ENCODE data around the gene ZNF407. TPM values are rescaled to one million over a fixed set of nuclear protein-coding genes. Genes with fewer than 3 reads are reported as not detected.

The ZNF407 gene, protein sequence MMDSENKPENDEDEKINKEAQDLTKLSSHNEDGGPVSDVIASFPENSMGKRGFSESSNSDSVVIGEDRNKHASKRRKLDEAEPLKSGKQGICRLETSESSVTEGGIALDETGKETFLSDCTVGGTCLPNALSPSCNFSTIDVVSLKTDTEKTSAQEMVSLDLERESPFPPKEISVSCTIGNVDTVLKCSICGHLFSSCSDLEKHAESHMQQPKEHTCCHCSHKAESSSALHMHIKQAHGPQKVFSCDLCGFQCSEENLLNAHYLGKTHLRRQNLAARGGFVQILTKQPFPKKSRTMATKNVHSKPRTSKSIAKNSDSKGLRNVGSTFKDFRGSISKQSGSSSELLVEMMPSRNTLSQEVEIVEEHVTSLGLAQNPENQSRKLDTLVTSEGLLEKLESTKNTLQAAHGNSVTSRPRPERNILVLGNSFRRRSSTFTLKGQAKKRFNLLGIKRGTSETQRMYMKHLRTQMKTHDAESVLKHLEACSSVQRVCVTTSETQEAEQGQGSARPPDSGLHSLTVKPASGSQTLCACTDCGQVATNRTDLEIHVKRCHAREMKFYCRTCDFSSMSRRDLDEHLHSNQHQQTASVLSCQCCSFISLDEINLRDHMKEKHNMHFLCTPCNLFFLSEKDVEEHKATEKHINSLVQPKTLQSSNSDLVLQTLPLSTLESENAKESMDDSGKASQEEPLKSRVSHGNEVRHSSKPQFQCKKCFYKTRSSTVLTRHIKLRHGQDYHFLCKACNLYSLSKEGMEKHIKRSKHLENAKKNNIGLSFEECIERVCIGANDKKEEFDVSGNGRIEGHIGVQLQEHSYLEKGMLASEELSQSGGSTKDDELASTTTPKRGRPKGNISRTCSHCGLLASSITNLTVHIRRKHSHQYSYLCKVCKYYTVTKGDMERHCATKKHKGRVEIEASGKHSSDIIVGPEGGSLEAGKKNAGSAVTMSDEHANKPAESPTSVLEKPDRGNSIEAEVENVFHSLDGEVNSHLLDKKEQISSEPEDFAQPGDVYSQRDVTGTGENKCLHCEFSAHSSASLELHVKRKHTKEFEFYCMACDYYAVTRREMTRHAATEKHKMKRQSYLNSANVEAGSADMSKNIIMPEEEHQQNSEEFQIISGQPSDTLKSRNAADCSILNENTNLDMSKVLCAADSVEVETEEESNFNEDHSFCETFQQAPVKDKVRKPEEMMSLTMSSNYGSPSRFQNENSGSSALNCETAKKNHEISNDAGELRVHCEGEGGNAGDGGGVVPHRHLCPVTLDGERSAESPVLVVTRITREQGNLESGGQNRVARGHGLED (N-terminal part only)
- total RNA-seq = 10 to 100 TPM; 16.6 to 17.0 TPM

DNA sequence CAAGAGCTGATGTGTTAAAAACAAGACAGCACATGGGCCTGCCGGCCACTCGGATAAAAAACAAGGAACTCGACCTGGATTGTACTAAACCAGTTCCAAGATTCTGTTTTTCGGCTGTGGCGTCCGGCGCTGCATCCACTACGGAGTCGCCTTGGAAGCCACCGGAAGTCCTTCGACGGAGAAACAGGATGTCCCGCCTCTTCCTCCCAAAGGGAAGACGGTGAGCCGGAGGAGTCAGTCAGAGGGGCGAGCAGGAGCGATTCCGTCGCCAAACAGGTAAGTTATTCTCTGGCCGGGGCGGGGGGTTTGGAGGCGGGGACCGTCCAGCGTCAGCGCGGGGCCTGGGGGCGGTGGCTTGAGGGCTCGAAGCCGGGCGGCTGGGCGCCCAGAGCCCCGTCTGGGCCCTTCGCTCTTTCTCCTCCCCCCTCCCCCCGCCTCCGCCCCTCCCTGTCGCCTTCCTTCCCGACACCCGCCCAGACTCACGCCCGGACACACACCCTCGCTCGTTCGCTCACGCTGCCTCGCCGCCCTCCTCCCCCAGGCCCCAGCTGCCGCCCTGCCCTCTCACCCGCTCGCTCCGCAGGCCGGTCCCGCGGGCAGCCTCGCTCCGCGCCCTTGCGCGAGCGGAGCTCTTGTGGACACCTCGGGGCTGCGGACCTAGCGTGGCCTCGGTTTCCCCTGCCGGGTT lies at the start of gene ZNF407:
Gene ZNF407 (plus strand): TSS at position 209 of the 688 bp plus-strand sequence. CDS start 33,150 bp downstream, outside the sequence.
- peaks cover 41% of the 10 kb centered on the region for H3K36me3 Mint-ChIP-seq (ENCODE audit: low read depth)
- POLR2A ChIA-PET = interaction anchor here (0.6 to 3.4 kb wide), 10 partner anchors 8 to 613 kb away, joined by 3 to 23 read pairs (median 4); partner anchors contain the start of genes CNDP2 and TSHZ1

DNA sequence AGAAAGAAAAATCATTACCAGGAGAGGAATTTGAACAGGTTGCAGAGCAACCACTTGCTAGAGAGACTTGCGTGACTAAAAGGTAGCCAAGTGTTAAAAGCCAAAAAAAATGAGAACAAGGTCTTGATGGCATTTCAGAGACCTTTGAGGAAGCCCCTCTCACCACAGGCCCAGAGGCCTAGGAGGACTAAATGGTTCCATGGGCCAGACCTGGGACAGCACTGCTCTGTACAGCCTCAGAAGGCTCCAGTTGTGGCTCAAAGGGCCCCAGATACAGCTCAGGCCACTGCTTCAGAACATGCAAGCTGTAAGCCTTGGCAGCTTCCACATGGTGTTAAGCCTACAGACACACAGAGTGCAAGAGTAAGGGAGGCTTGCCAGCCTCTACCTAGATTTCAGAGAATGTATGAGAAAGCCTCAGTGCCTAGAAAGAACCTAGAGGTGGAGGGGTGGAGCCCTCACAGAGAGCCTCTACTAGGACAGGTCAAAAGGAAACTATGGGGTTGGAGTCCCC lies 48.0 kb upstream of the ZNF407 start:
- H3K9me3 Mint-ChIP-seq (ENCODE audit: insufficient read depth) = peaks cover 16% of the 10 kb centered on the region
- ChIA-PET CTCF (interaction anchor here (2.8 to 3.4 kb wide), 2 partner anchors 56 to 351 kb away, joined by 10 to 30 read pairs; no protein-coding TSS in a partner anchor), POLR2A (no interaction called here)
- H3K27me3 Mint-ChIP-seq (ENCODE audit: low read depth) = peaks cover 4% of the 10 kb centered on the region
- peaks cover 5% of the 10 kb centered on the region for H3K4me1 Mint-ChIP-seq (ENCODE audit: low read depth)
- H3K36me3 Mint-ChIP-seq (ENCODE audit: low read depth) = no peaks in the 10 kb centered on the region
- DNase-seq (no peak), ATAC-seq (no peak)
- no peak overlapping the region for H3K27ac Mint-ChIP-seq
- H3K4me3 Mint-ChIP-seq = no peak overlapping the region

More for the DNA sequence above, at the start of gene ZNF407:
- Mint-ChIP-seq H3K27me3 (ENCODE audit: low read depth) (no peaks in the 10 kb centered on the region), H3K27ac (peak within 1 kb of the TSS; percentile 99), H3K9me3 (ENCODE audit: insufficient read depth) (no peaks in the 10 kb centered on the region), H3K4me1 (ENCODE audit: low read depth) (peaks cover 45% of the 10 kb centered on the region), H3K4me3 (peak within 1 kb of the TSS; percentile 96)
- DNase-seq (peak; percentile 91), ATAC-seq (peak; percentile 85)
- CTCF ChIA-PET = interaction anchor here (0.6 to 1.9 kb wide), 8 partner anchors 13 to 649 kb away, joined by 3 to 8 read pairs (median 4); partner anchors contain the start of gene CNDP2

DNA sequence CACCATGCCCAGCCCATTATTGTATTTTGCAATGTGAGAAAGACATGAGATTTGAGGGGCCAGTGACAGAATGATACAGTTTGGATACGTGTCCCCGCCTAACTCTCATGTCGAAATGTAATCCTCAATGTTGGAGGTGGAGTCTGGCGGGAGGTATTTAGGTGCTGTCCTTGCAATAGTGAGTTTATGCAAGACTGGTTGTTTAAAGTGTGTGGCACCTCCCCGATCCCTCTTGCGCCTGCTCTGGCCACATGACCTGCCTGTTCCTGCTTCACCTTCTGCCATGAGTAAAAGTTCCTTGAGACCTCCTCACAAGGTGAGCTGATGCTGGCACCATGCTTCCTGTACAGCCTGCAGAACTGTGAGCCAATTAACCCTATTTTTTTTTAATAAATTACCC lies 46.8 kb upstream of the ZNF407 start:
- H3K9me3 Mint-ChIP-seq (ENCODE audit: insufficient read depth) = peaks cover 16% of the 10 kb centered on the region
- ChIA-PET CTCF (interaction anchor here (1.0 to 3.4 kb wide), 9 partner anchors 13 to 352 kb away, joined by 4 to 30 read pairs (median 8); no protein-coding TSS in a partner anchor), POLR2A (no interaction called here)

DNA sequence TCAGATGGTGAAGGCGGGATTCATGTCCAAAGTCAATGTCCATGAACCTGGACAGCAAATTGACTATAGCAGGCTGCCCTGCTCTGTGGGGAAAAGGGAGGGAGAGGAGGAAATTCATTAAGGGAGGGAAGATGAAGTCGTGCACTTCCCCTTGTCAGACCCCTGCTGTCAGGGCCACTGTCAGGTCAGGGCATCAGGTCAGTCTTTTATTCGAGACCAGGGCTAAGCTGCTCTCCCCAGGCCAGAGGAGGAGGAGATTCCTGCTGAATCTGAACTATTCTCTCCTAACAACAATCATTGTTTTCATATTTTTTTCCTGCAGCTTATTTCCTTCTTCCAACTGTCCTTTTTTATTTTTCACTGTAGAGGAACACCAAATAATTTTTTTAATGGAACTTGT lies 46.2 kb upstream of the ZNF407 start:
- CTCF ChIA-PET = interaction anchor here (0.8 to 3.4 kb wide), 36 partner anchors 8 to 468 kb away, joined by 3 to 30 read pairs (median 4); no protein-coding TSS in a partner anchor
- H3K27ac Mint-ChIP-seq = no peak overlapping the region
- POLR2A ChIA-PET = no interaction called here
- no peak for ATAC-seq
- H3K27me3 Mint-ChIP-seq (ENCODE audit: low read depth) = peaks cover 4% of the 10 kb centered on the region
- H3K4me1 Mint-ChIP-seq (ENCODE audit: low read depth) = peaks cover 5% of the 10 kb centered on the region
- DNase-seq = no peak
- no peak overlapping the region for H3K4me3 Mint-ChIP-seq
- H3K9me3 Mint-ChIP-seq (ENCODE audit: insufficient read depth) = peaks cover 16% of the 10 kb centered on the region
- no peaks in the 10 kb centered on the region for H3K36me3 Mint-ChIP-seq (ENCODE audit: low read depth)

More for the DNA sequence above, 46.8 kb upstream of the ZNF407 start:
- Mint-ChIP-seq H3K4me1 (ENCODE audit: low read depth) (peaks cover 5% of the 10 kb centered on the region), H3K27me3 (ENCODE audit: low read depth) (peaks cover 4% of the 10 kb centered on the region), H3K36me3 (ENCODE audit: low read depth) (no peaks in the 10 kb centered on the region), H3K4me3 (no peak overlapping the region), H3K27ac (no peak overlapping the region)
- no peak for DNase-seq
- no peak for ATAC-seq

DNA sequence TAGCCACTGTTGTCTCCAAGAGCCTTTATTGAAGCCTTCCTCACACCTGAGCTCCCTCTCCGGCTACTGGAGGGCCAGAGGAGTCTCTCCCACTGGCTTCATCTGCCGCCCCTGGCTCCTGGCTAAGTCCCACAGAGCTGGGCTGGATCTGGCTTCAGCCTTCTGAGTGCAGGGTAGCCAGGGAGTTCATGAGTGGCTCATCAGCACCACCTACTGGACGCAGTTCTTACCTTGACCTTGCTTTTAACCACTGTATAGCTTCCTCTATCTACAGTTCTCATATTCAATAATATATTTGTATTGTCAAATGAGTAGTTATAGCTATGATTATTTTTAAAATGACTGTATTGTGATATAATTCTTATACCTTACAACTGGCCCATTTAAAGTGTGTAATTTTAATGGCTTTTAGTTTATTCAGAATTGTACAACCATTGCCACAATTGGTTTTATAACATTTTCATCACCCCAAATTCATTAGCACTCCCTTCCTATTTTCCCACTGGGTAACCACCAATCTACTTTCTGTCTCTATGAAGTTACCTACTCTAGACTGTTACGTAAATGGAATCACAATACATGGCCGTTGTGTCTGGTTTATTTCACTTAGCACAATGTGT lies 45.6 kb upstream of the ZNF407 start:
- DNase-seq = peak; percentile 87
- peaks cover 16% of the 10 kb centered on the region for H3K9me3 Mint-ChIP-seq (ENCODE audit: insufficient read depth)
- H3K4me3 Mint-ChIP-seq = no peak overlapping the region
- H3K36me3 Mint-ChIP-seq (ENCODE audit: low read depth) = no peaks in the 10 kb centered on the region
- CTCF ChIA-PET = interaction anchor here (0.6 to 3.4 kb wide), 40 partner anchors 8 to 469 kb away, joined by 3 to 30 read pairs (median 4); partner anchors contain the start of gene CNDP2
- POLR2A ChIA-PET = no interaction called here
- H3K27ac Mint-ChIP-seq = no peak overlapping the region
- ATAC-seq = peak; percentile 98
- H3K4me1 Mint-ChIP-seq (ENCODE audit: low read depth) = peaks cover 5% of the 10 kb centered on the region
- H3K27me3 Mint-ChIP-seq (ENCODE audit: low read depth) = peaks cover 4% of the 10 kb centered on the region

DNA sequence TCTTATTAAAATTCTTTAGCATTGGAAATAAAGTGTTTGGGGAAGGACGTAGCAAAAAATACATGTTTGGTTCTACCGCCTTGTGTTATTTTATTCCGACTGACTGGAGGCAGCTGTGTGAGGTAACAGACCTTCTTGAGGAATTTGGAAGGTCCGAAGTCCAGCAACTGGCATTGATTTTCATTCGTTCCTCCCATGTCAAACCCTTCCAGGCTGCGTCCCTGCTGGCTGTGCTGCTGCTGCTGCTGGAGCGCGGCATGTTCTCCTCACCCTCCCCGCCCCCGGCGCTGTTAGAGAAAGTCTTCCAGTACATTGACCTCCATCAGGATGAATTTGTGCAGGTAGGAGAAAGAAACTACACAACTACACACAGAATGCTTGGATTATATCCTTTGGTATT lies 41.5 kb upstream of the ZNF407 start:
- Mint-ChIP-seq H3K36me3 (ENCODE audit: low read depth) (no peaks in the 10 kb centered on the region), H3K27me3 (ENCODE audit: low read depth) (peaks cover 4% of the 10 kb centered on the region), H3K27ac (no peak overlapping the region), H3K4me3 (no peak overlapping the region), H3K9me3 (ENCODE audit: insufficient read depth) (no peaks in the 10 kb centered on the region), H3K4me1 (ENCODE audit: low read depth) (no peaks in the 10 kb centered on the region)
- ATAC-seq = no peak
- ChIA-PET CTCF (interaction anchor here (0.9 kb wide), 1 partner anchor 214 kb away, joined by 3 read pairs; no protein-coding TSS in a partner anchor), POLR2A (no interaction called here)
- no peak for DNase-seq

DNA sequence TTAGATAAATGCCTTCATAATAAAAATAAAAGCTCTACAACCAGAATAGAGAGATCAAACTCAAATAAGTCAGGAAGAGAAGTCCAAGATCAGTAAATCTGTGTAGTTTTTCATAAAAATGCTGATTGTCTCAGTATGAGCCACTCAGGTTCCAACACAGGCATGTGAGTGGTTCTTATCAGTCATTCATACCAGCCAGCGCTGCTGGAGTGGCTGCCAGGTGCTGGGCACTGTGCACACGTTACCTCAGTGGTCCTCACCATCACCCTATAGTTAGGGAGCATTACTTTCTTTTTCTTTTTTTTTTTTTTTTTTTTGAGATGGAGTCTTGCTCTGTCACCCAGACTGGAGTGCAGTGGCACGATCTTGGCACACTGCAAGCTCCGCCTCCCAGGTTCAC lies 39.6 kb upstream of the ZNF407 start:
- ATAC-seq = no peak
- ChIA-PET CTCF (interaction anchor here (1.1 kb wide), 1 partner anchor 216 kb away, joined by 3 read pairs; no protein-coding TSS in a partner anchor), POLR2A (no interaction called here)
- Mint-ChIP-seq H3K27ac (no peak overlapping the region), H3K9me3 (ENCODE audit: insufficient read depth) (no peaks in the 10 kb centered on the region), H3K4me3 (no peak overlapping the region), H3K36me3 (ENCODE audit: low read depth) (no peaks in the 10 kb centered on the region), H3K27me3 (ENCODE audit: low read depth) (peaks cover 2% of the 10 kb centered on the region), H3K4me1 (ENCODE audit: low read depth) (no peaks in the 10 kb centered on the region)
- no peak for DNase-seq

DNA sequence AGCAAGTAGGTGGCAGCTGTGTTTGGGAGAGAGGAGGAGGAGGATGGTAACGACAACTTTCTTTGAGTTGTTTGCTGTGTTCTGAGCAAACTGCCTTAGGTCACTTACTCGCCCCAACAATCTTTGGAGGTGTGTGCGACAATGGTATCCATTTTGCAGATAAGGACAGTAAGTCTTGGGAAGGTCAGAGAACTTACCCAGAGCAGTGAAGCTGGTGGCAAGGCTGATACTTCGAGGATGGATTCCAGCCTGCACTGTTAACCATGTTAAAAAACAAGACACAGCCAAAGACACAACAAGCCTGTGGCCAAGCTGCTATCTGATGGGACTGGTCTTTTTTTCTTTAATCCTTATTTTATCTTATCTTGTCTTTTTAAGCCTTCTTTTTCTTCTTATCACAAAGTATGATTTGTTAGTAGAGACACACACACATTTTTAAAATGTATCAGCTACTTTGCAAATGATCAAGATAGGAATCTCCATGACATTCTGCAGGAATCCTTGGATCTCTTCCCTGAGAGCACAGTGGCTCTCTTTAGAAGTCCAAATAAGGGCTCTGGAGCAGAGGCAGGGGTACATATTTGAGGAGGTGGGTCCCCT lies 35.4 kb upstream of the ZNF407 start:
- ChIA-PET POLR2A (no interaction called here), CTCF (interaction anchor here (1.1 kb wide), 1 partner anchor 10 kb away, joined by 5 read pairs; no protein-coding TSS in a partner anchor)
- Mint-ChIP-seq H3K9me3 (ENCODE audit: insufficient read depth) (no peaks in the 10 kb centered on the region), H3K4me3 (no peak overlapping the region), H3K27ac (no peak overlapping the region), H3K4me1 (ENCODE audit: low read depth) (no peaks in the 10 kb centered on the region), H3K27me3 (ENCODE audit: low read depth) (peaks cover 6% of the 10 kb centered on the region), H3K36me3 (ENCODE audit: low read depth) (no peaks in the 10 kb centered on the region)
- DNase-seq (no peak), ATAC-seq (no peak)

DNA sequence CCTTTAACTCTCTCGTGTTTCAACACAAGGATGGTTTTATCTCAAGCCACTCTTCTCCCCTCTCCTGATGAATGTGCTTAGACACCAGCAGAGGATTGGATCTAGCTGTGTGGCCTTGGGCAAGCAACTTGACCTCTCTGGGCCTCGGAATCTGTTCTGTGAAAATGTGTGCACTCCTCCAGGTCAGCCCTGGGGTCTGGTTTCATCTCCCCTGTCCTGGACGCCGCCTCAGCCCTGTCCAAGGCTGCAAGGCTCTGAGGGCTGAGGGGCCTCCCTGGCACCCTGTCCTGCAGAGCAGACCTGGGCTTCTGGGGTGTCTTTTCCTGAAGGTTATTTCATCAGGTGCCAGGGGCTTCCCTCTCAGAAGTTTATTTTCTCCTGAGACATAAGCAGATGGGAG lies 34.9 kb upstream of the ZNF407 start:
- no peak overlapping the region for H3K4me3 Mint-ChIP-seq
- no peaks in the 10 kb centered on the region for H3K36me3 Mint-ChIP-seq (ENCODE audit: low read depth)
- CTCF ChIA-PET = no interaction called here
- H3K9me3 Mint-ChIP-seq (ENCODE audit: insufficient read depth) = no peaks in the 10 kb centered on the region
- peaks cover 6% of the 10 kb centered on the region for H3K27me3 Mint-ChIP-seq (ENCODE audit: low read depth)
- no peak for ATAC-seq
- DNase-seq = no peak
- no peak overlapping the region for H3K27ac Mint-ChIP-seq
- H3K4me1 Mint-ChIP-seq (ENCODE audit: low read depth) = no peaks in the 10 kb centered on the region
- POLR2A ChIA-PET = no interaction called here

DNA sequence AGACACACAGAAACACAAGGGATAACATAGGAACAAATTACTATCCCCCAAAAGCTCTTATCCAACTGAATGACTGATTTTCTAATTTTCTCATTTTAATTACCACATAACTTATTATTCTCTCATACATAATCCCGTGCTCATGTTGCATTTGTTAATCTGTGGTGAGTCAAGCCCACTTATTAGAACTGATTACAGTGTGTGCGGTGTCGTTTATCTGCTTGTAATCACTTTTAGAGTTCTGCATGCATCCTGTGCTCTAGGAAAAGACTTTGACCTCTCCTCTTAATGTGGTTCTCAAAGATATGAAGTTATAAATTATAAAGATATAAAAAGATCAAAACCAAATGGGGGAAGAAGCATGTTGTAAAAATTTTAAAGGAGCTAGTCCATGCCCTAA lies 33.7 kb upstream of the ZNF407 start:
- Mint-ChIP-seq H3K4me3 (no peak overlapping the region), H3K9me3 (ENCODE audit: insufficient read depth) (no peaks in the 10 kb centered on the region), H3K4me1 (ENCODE audit: low read depth) (no peaks in the 10 kb centered on the region), H3K36me3 (ENCODE audit: low read depth) (no peaks in the 10 kb centered on the region), H3K27me3 (ENCODE audit: low read depth) (peaks cover 9% of the 10 kb centered on the region), H3K27ac (no peak overlapping the region)
- CTCF ChIA-PET = interaction anchor here (2.0 kb wide), 1 partner anchor 12 kb away, joined by 13 read pairs; no protein-coding TSS in a partner anchor
- DNase-seq (no peak), ATAC-seq (no peak)
- POLR2A ChIA-PET = no interaction called here
